Adipose tissue (tissue), 3 donors: Measurements from ENCODE around the gene TBCA. TPM values are rescaled to one million over a fixed set of nuclear protein-coding genes. Genes with fewer than 3 reads are reported as not detected.

ENCODE experiments used
- H3K27ac ChIP-seq: one replicate; pipeline ENCODE4 v1.5.1; 2013; ENCODE audit warnings: low read depth, low read length
- WGBS, 3 donors: extraction: QIAGEN DNeasy Blood & Tissue Kit; methylation state at CpG; one replicate each; pipeline ENCODE4 v1.1.7; 2013; 5-methylcytosine and 5-hydroxymethylcytosine counted together
- polyA plus RNA-seq, 3 donors: library from polyadenylated mRNA; stranded (reverse); fragments of 200-250 nt; gene quantifications; one replicate each; pipeline ENCODE4 v1.2.3, GENCODE V29; 2013
- donor health status: healthy with polysubstance abuse.
- donor health status: Bipolar disorder and iron deficiency.
- donor health status: healthy.

Gene TBCA
- polyA plus RNA-seq: 100 to 1,000 TPM in 2 of 3 donors, 10 to 100 TPM in 1; 97.0 to 270 (median 197) TPM

DNA sequence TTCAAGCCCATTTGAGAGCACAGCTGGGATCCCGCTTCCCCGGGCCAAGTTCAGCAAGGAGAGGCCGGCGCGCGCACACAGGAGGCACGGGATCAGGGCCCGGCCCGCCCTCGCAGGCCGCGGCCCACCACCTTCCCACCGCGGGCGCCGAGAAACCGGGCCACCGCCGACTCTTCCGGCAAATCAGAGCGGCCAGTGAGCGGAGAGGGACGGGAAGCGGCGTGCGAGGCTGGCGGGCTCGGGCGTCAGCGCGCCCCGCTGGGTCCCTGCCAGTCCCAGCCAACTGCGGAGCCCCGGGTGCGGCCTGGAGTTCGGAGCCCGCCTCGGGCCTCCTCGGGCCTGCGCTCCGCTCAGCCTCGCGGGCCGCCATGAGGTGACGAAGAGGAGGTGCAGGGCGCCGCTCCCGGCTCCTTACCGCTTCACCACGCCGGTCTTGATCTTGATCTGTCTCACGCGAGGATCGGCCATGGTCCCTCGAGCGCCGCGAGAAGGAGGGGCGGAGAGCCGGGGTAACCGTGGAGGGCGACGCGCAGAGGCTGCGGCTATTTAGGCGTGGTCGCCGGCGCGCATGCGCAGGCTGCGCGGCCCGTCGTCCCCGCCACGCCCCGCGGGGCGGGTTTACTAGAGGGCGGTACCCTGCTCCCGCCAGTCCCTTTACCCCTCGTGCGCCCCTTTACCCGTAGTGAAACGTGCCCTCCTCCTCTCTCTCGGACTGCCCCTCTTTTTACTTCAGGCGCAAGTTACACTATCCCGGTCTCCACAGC lies at the start of gene TBCA:
Gene TBCA, minus strand, starts transcription at position 550 of the 764 bp plus-strand sequence. Its CDS starts 82 bp downstream, at position 468.
- peak within 1 kb of the TSS; percentile 95 for H3K27ac ChIP-seq
- 0 to 1% (median 0%) methylated on average over 55 to 89 of the region's 89 CpGs for WGBS, 3 donors

GRCh38 chr5:77824981-77825380 lies 48.8 kb upstream of the TBCA start:
- no peak overlapping the region for H3K27ac ChIP-seq
- WGBS, 3 donors: 87 to 88% (median 87%) methylated on average over 2 of the region's 2 CpGs

GRCh38 chr5:77816686-77817085 lies 40.5 kb upstream of the TBCA start:
- WGBS, 3 donors: 32 to 35% (median 32%) methylated on average over 2 of the region's 2 CpGs
- H3K27ac ChIP-seq: no peak overlapping the region

DNA sequence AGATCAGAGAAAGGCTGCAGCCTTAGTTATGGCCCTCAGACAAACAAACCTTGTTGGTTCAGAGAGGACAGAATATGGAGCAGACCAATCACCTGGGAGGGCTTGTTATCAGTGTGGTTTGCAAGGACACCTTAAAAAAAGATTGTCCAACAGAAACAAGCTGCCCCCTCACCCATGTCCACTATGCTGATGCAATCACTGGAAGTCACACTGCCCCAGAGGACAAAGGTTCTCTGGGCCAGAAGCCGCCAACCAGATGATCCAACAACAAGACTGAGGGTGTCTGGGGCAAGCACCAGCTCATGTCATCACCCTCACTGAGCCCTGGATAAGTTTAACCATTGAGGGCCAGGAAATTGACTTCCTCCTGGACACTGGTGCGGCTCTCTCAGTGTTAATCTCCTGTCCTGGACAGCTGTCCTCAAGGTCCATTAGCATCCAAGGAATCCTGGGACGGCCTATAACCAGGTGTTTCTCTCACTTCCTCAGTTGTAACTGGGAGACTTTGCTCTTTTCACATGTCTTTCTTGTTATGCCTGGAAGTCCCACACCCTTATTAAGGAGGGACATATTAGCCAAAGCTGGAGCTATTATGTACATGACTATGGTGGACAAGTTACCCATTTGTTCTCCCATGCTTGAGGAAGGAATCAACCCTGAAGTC lies 36.9 kb upstream of the TBCA start:
- whole genome bisulfite sequencing, 3 donors: 81 to 87% (median 83%) methylated on average over 3 of the region's 3 CpGs
- H3K27ac ChIP-seq: no peak overlapping the region

- WGBS, 3 donors: 0 to 81% (median 35%) methylated on average over 1 of the region's 1 CpG
Observed at GRCh38 chr5:77806213-77806843, 30.2 kb upstream of the TBCA start.

DNA sequence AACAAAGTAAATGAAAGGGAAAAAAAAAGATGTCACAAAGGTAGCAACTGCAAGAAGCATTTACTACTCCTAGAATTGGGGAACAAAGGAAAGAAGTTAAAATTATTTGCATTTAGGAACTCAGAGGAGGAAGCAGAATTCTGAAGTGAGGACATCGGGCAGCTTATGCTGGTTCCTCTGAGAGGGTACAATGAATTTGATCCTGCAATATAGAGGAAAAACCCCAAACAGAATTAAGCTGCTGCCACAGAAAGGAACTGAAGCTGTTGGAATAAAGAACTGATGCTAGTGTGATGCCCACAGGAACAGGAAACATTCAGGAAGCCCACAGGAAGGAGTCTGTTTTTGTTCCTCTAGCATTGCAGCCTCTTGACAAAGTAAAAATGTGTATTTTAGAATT lies 22.3 kb upstream of the TBCA start:
- WGBS, 3 donors: 39 to 85% (median 47%) methylated on average over 1 of the region's 1 CpG
- no peak overlapping the region for H3K27ac ChIP-seq

More at GRCh38 chr5:77806213-77806843, 30.2 kb upstream of the TBCA start:
- no peak overlapping the region for H3K27ac ChIP-seq

GRCh38 chr5:77797136-77797535 lies 21.0 kb upstream of the TBCA start:
- H3K27ac ChIP-seq: no peak overlapping the region
- 66 to 94% (median 72%) methylated on average over 1 of the region's 1 CpG for WGBS, 3 donors

DNA sequence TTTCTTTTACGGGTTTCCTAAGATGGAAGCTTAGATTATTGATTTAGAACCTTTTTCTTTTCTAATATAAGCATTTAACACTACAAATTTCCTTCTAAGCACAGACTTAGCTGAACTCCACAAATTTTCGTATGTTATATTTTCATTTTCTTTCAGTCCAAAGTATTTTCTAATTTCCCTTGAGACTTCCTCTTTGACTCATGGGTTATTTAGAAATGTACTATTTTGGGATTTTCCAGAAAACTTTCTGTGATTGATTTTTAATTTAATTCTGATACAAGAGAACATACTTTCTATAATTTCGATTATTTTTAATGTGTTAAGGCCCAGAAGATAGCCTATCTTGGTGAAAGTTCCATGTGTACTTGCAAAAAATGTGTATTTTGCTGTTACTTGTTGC lies 19.7 kb upstream of the TBCA start:
- 70 to 73% (median 72%) methylated on average over 3 of the region's 3 CpGs for WGBS, 3 donors
- H3K27ac ChIP-seq: no peak overlapping the region

DNA sequence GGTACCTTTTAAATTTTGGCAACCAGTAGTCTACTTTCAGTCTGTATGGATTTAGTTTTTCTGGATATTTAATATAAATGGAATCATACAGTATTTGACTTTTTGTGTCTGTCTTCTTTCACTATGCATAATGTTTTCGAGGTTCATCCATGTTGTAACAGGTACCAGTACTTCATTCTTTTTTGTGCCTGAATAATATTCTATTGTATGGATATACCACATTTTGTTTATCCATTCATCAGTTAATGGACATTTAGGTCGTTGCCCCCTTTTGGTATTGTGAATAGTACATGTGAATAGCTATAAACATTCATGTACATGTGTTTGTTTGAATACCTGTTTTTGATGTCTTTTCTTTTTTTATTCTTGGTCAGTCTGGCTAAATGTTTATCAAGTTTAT lies 19.1 kb upstream of the TBCA start:
- H3K27ac ChIP-seq: no peak overlapping the region
- WGBS, 3 donors: 73 to 81% (median 79%) methylated on average over 2 of the region's 2 CpGs

GRCh38 chr5:77791926-77792325 lies 15.8 kb upstream of the TBCA start:
- WGBS, 3 donors: 92 to 95% (median 93%) methylated on average over 2 of the region's 2 CpGs
- H3K27ac ChIP-seq: no peak overlapping the region

DNA sequence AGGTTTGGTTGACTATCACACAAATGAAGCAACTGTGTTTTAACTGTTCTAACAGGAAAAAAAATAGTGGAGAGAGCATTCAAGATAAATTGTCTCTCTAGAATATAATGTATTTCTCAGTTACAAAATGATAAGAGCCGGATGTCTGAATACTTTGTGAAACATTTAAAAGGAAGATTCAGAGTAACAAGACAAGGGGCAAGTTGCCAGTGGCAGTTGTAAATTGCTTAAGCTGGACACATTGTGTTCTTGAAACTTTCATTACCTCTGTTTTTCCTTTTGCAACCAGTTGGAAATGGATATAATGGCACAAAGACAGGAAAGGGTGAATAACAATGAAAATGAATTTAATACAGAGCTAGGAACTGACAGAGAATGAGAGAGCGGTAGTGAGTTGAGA lies 15.2 kb upstream of the TBCA start:
- H3K27ac ChIP-seq: no peak overlapping the region
- WGBS, 3 donors: 40 to 74% (median 51%) methylated on average over 2 of the region's 2 CpGs

DNA sequence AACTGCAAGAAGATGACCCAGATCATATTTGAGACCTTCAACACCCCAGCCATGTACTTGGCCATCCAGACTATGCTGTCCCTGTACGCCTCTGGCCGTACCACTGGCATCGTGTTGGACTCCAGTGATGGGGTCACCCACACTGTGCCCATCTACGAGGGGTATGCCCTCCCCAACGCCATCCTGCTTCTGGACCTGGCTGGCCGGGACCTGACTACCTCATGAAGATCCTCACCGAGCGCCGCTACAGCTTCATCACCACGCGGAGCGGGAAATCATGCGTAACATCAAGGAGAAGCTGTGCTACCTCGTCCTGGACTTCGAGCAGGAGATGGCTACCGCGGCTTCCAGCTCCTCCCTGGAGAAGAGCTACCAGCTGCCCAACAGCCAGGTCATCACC lies 9.1 kb upstream of the TBCA start:
- no peak overlapping the region for H3K27ac ChIP-seq
- WGBS, 3 donors: 93 to 94% (median 94%) methylated on average over 17 of the region's 17 CpGs

DNA sequence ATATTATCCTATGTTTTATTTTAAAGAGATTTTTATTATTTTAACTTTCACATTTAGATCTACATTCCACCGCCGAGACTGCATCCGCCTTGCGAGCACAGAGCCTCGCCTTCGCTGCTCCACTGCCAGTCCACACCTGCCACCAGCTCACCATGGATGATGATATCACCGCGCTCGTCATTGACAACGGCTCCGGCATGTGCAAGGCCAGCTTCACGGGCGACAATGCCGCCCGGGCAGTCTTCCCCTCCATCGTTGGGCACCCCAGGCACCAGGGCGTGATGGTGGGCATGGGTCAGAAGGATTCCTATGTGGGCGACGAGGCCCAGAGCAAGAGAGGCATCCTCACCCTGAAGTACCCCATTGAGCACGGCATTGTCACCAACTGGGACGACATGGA lies 8.6 kb upstream of the TBCA start:
- no peak overlapping the region for H3K27ac ChIP-seq
- 92 to 94% (median 93%) methylated on average over 21 of the region's 21 CpGs for WGBS, 3 donors

DNA sequence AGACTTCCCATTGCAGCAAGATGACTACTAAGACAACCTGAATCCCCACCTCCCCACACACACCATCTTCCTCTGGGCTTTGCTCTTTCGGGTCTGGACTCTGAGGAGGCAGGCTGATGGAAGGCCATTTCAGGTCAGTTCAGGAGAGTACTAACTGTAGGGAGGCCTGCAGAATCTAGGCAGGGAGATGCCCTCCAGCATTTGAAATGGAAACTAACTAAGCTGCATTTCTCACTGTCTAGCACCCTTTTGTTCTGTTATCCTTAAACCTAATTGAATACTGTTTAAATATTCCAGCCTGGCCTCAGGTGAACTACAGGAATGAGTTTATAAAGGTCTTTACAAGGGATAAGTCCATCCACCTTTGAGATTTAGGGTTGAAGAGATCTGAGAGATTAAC lies 4.9 kb upstream of the TBCA start:
- 87 to 93% (median 89%) methylated on average over 1 of the region's 1 CpG for WGBS, 3 donors
- no peak overlapping the region for H3K27ac ChIP-seq

DNA sequence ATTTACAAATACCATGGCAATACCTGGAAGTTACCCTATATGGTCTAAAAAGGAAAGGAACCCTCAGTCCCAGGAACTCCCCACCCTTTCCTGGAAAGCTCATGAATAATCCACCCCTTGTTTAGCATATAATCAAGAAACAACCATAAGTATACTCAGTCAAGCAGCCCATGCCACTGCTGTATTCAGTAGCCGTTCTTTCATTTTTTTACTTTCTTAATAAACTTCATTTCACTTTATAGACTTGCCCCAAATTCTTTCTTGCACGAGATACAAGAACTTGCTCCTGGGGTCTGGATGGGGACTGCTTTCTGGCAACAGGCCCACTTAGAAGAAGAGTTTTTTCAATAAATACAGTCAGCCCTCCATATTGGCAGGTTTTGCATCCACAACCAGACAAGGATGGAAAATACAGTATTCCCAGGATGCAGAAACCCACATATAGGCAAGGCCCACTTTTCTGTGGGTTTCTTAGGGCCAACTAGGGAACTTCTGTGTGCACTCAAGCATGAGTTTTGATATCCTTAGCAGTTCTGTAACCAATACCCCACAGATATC lies 2.8 kb upstream of the TBCA start:
- H3K27ac ChIP-seq: no peak overlapping the region
- WGBS, 3 donors: 87 to 95% (median 90%) methylated on average over 2 of the region's 2 CpGs

GRCh38 chr5:77778398-77778797 lies 2.3 kb upstream of the TBCA start:
- WGBS, 3 donors: 77 to 92% (median 91%) methylated on average over 2 of the region's 2 CpGs
- H3K27ac ChIP-seq: no peak overlapping the region

GRCh38 chr5:77777911-77778310 lies 1.8 kb upstream of the TBCA start:
- no peak overlapping the region for H3K27ac ChIP-seq
- WGBS, 3 donors: 80 to 83% (median 83%) methylated on average over 3 of the region's 3 CpGs

- WGBS, 3 donors: 83 to 86% (median 84%) methylated on average over 11 of the region's 11 CpGs
- H3K27ac ChIP-seq: no peak overlapping the region
Observed at GRCh38 chr5:77777281-77777892, 1.2 kb upstream of the TBCA start.
